Measurements from ENCODE around the gene FANCE. TPM values are rescaled to one million over a fixed set of nuclear protein-coding genes. Genes with fewer than 3 reads are reported as not detected.

Gene FANCE
- total and polyA plus RNA-seq, 9 of the 15 experiments (the other 6 are each of a cell fraction or from before 2014, with no cell fraction given): 5.7 to 30.2 (median 17.0) TPM

GRCh38 chr6:35500782-35501181 is 48.6 kb downstream of the FANCE start (continued):
- TF ChIP-seq ZFP30 (CRISPR knock-in tag; IDR thresholded peaks at IDR 0.05; ENCODE audit: borderline replicate concordance) (no peak), TFAP4 (CRISPR knock-in tag; IDR thresholded peaks at IDR 0.05; ENCODE audit: borderline replicate concordance) (peak; percentile 91), MEF2A (IDR thresholded peaks at IDR 0.05; ENCODE audit: control insufficient read depth, low read depth, low read length) (peak; percentile 40; the same call in 1 of the 2 replicates), USF2 (CRISPR knock-in tag; IDR thresholded peaks at IDR 0.05) (peak; percentile 35; the same call in 1 of the 2 replicates), REST (IDR thresholded peaks at IDR 0.05; ENCODE audit: borderline replicate concordance) (peak; percentile 9; the same call in 1 of the 2 replicates), REST (CRISPR knock-in tag; IDR thresholded peaks at IDR 0.05; ENCODE audit: low read depth) (no peak), PREB (CRISPR knock-in tag; IDR thresholded peaks at IDR 0.05) (no peak), MECOM (CRISPR knock-in tag; IDR thresholded peaks at IDR 0.05) (peak; percentile 68; the same call in 1 of the 2 replicates), CAMTA2 (CRISPR knock-in tag; conservative IDR thresholded peaks at IDR 0.05) (no peak), ZNF639 (CRISPR knock-in tag; conservative IDR thresholded peaks at IDR 0.05 in 1 of 2, IDR thresholded peaks at IDR 0.05 in 1 of 2) (no peak), ZNF695 (CRISPR knock-in tag; IDR thresholded peaks at IDR 0.05) (no peak), RAD51 (IDR thresholded peaks at IDR 0.05; ENCODE audit: borderline replicate concordance, low read depth) (peak; percentile 26; the same call in 1 of the 2 replicates), ZNF655 (CRISPR knock-in tag; IDR thresholded peaks at IDR 0.05) (no peak), ARNT (IDR thresholded peaks at IDR 0.05) (no peak)
